SK-N-SH (cell line): Measurements from ENCODE around the gene DBH. TPM values are rescaled to one million over a fixed set of nuclear protein-coding genes. Genes with fewer than 3 reads are reported as not detected.

Experiments
- CTCF ChIA-PET: fragments of 300-600, 350-600 bp; formaldehyde crosslinking; extraction: SDS; loops from one replicate; lab custom pipeline; 2021; lab: Yijun Ruan, JAX
- POLR2A ChIA-PET: fragments of 350-600 bp; sonication (Branson Sonifier 250); formaldehyde crosslinking; extraction: SDS; loops from one replicate; lab custom pipeline; 2020; ENCODE audit warnings: antibody characterized with exemption, inconsistent platforms; lab: Yijun Ruan, JAX
- DNase-seq: peaks from one replicate; pipeline ENCODE4 v3.0.0; 2012
- H2AFZ ChIP-seq: fragments of 200-600 bp; sonication (generic); 2 replicates; pipeline ENCODE4 v1.8.1; 2016; ENCODE audit warnings: antibody characterized with exemption, mild to moderate bottlenecking, low read depth
- H3F3A ChIP-seq: fragments of 200-600 bp; sonication (generic); replicated peaks from 2 replicates; pipeline ENCODE3; 2016; ENCODE audit warnings: antibody characterized with exemption, mild to moderate bottlenecking; ENCODE audit not compliant: insufficient read depth
- H3K27ac ChIP-seq, 2 experiments: fragments of 200-500 bp in 1 of 2; fragments of 200-600 bp in 1 of 2; sonication (Bioruptor generic) in 1 of 2; sonication (generic), shearing (Covaris generic) in 1 of 2; 2 replicates each; pipeline versions ENCODE4 v1.5.1 to v1.6.1; 2014 to 2016; ENCODE audit warnings: low read depth in 2 of 2, inconsistent platforms in 1 of 2, low read length in 1 of 2, mild to moderate bottlenecking in 1 of 2, mixed read lengths in 1 of 2
- H3K27me3 ChIP-seq: fragments of 200-600 bp; sonication (generic), shearing (Covaris generic); 2 replicates; pipeline ENCODE4 v1.6.1; 2016; ENCODE audit warnings: mixed run types; ENCODE audit not compliant: insufficient read depth
- H3K36me3 ChIP-seq, 2 experiments: fragments of 200-500 bp in 1 of 2; fragments of 200-600 bp in 1 of 2; sonication (Bioruptor generic) in 1 of 2; sonication (generic) in 1 of 2; replicated peaks in 1 of 2; 2 replicates each; pipeline versions ENCODE3 to v1.5.1; 2014 to 2016; ENCODE audit warnings: low read length in 1 of 2, mild to moderate bottlenecking in 1 of 2; ENCODE audit not compliant: insufficient read depth in 2 of 2, control insufficient read depth in 1 of 2
- H3K4me1 ChIP-seq, 2 experiments: fragments of 200-500 bp in 1 of 2; fragments of 200-600 bp in 1 of 2; sonication (Bioruptor generic) in 1 of 2; sonication (generic), shearing (Covaris generic) in 1 of 2; 2 replicates each; pipeline versions ENCODE4 v1.5.1 to v1.6.1; 2014 to 2016; ENCODE audit warnings: low read depth in 1 of 2, low read length in 1 of 2, mixed run types in 1 of 2; ENCODE audit not compliant: insufficient read depth in 2 of 2, control insufficient read depth in 1 of 2
- H3K4me2 ChIP-seq: fragments of 200-600 bp; sonication (generic), shearing (Covaris generic); 2 replicates; pipeline ENCODE4 v1.6.1; 2017; ENCODE audit warnings: mixed run types
- H3K4me3 ChIP-seq, 2 experiments: fragments of 200-500 bp in 1 of 2; fragments of 200-600 bp in 1 of 2; sonication (Bioruptor generic) in 1 of 2; sonication (generic), shearing (Covaris generic) in 1 of 2; 2 replicates each; pipeline versions ENCODE4 v1.5.1 to v1.8.1; 2014 to 2016; ENCODE audit warnings: low read depth in 2 of 2, inconsistent platforms in 1 of 2, low read length in 1 of 2, mild to moderate bottlenecking in 1 of 2, mixed read lengths in 1 of 2, moderate library complexity in 1 of 2
- H3K79me2 ChIP-seq: fragments of 200-600 bp; sonication (generic); 2 replicates; pipeline ENCODE4 v1.8.1; 2017; ENCODE audit warnings: mild to moderate bottlenecking; ENCODE audit not compliant: insufficient read depth
- H3K9ac ChIP-seq: fragments of 200-600 bp; sonication (generic); 2 replicates; pipeline ENCODE4 v1.6.1; 2017; ENCODE audit warnings: mixed run types
- H3K9me2 ChIP-seq: fragments of 200-600 bp; sonication (generic); 2 replicates; pipeline ENCODE4 v1.6.1; 2017; ENCODE audit warnings: mixed run types
- H3K9me3 ChIP-seq: fragments of 200-600 bp; sonication (generic); 2 replicates; pipeline ENCODE4 v1.6.1; 2017; ENCODE audit warnings: mixed run types, mild to moderate bottlenecking, moderate library complexity
- H4K20me1 ChIP-seq: fragments of 200-600 bp; sonication (generic); 2 replicates; pipeline ENCODE4 v1.6.1; 2017; ENCODE audit warnings: mild to moderate bottlenecking, mixed run types; ENCODE audit not compliant: insufficient read depth
- CHD2 ChIP-seq: fragments of 150-350 bp; IDR thresholded peaks from 2 replicates; pipeline ENCODE4 v1.6.1; 2018; ENCODE audit warnings: low read length; ENCODE audit not compliant: partially characterized antibody
- ELF1 ChIP-seq: IDR thresholded peaks from 2 replicates; pipeline ENCODE4 v1.4.0; 2012
- EZH2phosphoT487 ChIP-seq: fragments of 200-600 bp; sonication (generic); IDR thresholded peaks from 2 replicates; pipeline ENCODE4 v1.6.1; 2017; ENCODE audit warnings: low read depth, mixed run types, mild to moderate bottlenecking, antibody characterized with exemption, moderate library complexity, borderline replicate concordance
- FOSL2 ChIP-seq: IDR thresholded peaks from 2 replicates; pipeline ENCODE4 v1.4.0; 2012; ENCODE audit warnings: low read depth, mild to moderate bottlenecking, moderate library complexity, borderline replicate concordance
- MEF2A ChIP-seq: IDR thresholded peaks from 2 replicates; pipeline ENCODE4 v1.4.0; 2012; ENCODE audit warnings: low read depth, borderline replicate concordance
- NRF1 ChIP-seq: IDR thresholded peaks from 2 replicates; pipeline ENCODE4 v1.6.1; 2012; ENCODE audit warnings: low read depth, mild to moderate bottlenecking, low read length
- POLR2AphosphoS5 ChIP-seq: IDR thresholded peaks from 2 replicates; pipeline ENCODE4 v1.6.1; 2012; ENCODE audit warnings: low read depth, low read length
- RAD21 ChIP-seq: IDR thresholded peaks from 2 replicates; pipeline ENCODE4 v1.6.1; 2012; ENCODE audit warnings: mild to moderate bottlenecking, low read length
- RXRA ChIP-seq: IDR thresholded peaks from 2 replicates; pipeline ENCODE4 v1.4.0; 2012; ENCODE audit warnings: low read depth, mild to moderate bottlenecking, borderline replicate concordance
- SMC3 ChIP-seq: IDR thresholded peaks from 2 replicates; pipeline ENCODE4 v1.6.1; 2012; ENCODE audit warnings: low read depth, low read length, improper control_type of control experiment
- TAF1 ChIP-seq: IDR thresholded peaks from 2 replicates; pipeline ENCODE4 v1.6.1; 2012; ENCODE audit warnings: low read depth, mild to moderate bottlenecking, low read length, moderate library complexity, borderline replicate concordance
- YY1 ChIP-seq: IDR thresholded peaks from 2 replicates; pipeline ENCODE4 v1.4.0; 2012; ENCODE audit warnings: low read depth, mild to moderate bottlenecking
- WGBS: methylation state at CpG from one replicate; pipeline ENCODE4 v1.1.6; 2017; ENCODE audit warnings: low lambda C conversion rate; 5-methylcytosine and 5-hydroxymethylcytosine counted together
- polyA plus RNA-seq, 3 experiments: library from polyadenylated mRNA; depleted of rRNA; stranded (reverse); fragments of >200 nt; gene quantifications; 2 replicates each; pipeline ENCODE4 v1.2.3, GENCODE V29; 2012
- TF ChIP-seq, protein P1 (sequence below): fragments of 200-600 bp; sonication (generic); IDR thresholded peaks from 2 replicates; pipeline ENCODE4 v1.6.1; 2017; ENCODE audit warnings: antibody characterized with exemption, mild to moderate bottlenecking, moderate library complexity
- TF ChIP-seq, protein P2 (sequence below): IDR thresholded peaks from 2 replicates; pipeline ENCODE4; 2012
- TF ChIP-seq, protein P3 (sequence below): fragments of 150-350 bp; IDR thresholded peaks from 2 replicates; pipeline ENCODE4 v1.6.1; 2016; ENCODE audit warnings: mild to moderate bottlenecking, low read depth, low read length

Gene DBH
- polyA plus RNA-seq, 1 of the 3 experiments (the other 2 are of a cell fraction) = 0.92 TPM

DNA sequence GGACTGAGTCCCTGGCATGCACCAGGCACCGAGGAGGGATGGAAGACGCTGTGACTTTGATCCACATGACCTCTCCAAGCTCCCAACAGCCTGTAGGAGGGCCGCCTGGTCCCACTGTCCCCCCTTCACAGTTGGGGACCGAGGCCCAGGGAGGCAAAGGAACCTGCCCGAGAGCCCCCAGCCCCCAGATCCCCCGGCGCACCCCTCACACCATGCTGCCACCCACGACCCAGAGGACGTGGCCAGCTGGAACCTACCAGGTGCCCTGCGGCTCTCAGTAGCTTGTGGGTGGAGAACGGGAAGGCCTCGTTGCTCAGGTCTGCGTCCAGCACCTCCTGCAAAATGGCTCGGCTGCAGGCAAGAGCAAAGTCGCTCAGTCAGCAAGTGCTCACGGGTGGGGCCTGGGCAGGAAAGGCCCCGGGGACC lies 48.8 kb downstream of the DBH start:
- no peak overlapping the region for H3K4me3 ChIP-seq
- H3K79me2 ChIP-seq = no peaks in the 10 kb centered on the region
- H3K27ac ChIP-seq = peak overlapping the region in 1 of 2 experiments; percentile 97; a peak in 2 of 4 replicates
- H3K9me2 ChIP-seq = no peaks in the 10 kb centered on the region
- no peak for DNase-seq
- POLR2A ChIA-PET = no interaction called here
- H3F3A ChIP-seq = no peaks in the 10 kb centered on the region
- 80% methylated on average over 9 of the region's 17 CpGs for WGBS
- no peaks in the 10 kb centered on the region for H3K9me3 ChIP-seq
- H3K9ac ChIP-seq = no peak overlapping the region
- no peaks in the 10 kb centered on the region for H3K27me3 ChIP-seq
- TF ChIP-seq EZH2phosphoT487 (no peak), CHD2 (no peak), ELF1 (no peak), NRF1 (no peak), SMC3 (no peak), FOSL2 (no peak), YY1 (no peak), MEF2A (no peak), RAD21 (no peak), TAF1 (no peak), RXRA (no peak), POLR2AphosphoS5 (no peak)
- TF ChIP-seq, protein P1, sequence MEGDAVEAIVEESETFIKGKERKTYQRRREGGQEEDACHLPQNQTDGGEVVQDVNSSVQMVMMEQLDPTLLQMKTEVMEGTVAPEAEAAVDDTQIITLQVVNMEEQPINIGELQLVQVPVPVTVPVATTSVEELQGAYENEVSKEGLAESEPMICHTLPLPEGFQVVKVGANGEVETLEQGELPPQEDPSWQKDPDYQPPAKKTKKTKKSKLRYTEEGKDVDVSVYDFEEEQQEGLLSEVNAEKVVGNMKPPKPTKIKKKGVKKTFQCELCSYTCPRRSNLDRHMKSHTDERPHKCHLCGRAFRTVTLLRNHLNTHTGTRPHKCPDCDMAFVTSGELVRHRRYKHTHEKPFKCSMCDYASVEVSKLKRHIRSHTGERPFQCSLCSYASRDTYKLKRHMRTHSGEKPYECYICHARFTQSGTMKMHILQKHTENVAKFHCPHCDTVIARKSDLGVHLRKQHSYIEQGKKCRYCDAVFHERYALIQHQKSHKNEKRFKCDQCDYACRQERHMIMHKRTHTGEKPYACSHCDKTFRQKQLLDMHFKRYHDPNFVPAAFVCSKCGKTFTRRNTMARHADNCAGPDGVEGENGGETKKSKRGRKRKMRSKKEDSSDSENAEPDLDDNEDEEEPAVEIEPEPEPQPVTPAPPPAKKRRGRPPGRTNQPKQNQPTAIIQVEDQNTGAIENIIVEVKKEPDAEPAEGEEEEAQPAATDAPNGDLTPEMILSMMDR = no peak
- TF ChIP-seq, protein P2, sequence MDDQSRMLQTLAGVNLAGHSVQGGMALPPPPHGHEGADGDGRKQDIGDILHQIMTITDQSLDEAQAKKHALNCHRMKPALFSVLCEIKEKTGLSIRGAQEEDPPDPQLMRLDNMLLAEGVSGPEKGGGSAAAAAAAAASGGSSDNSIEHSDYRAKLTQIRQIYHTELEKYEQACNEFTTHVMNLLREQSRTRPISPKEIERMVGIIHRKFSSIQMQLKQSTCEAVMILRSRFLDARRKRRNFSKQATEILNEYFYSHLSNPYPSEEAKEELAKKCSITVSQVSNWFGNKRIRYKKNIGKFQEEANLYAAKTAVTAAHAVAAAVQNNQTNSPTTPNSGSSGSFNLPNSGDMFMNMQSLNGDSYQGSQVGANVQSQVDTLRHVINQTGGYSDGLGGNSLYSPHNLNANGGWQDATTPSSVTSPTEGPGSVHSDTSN = no peak
- TF ChIP-seq, protein P3, sequence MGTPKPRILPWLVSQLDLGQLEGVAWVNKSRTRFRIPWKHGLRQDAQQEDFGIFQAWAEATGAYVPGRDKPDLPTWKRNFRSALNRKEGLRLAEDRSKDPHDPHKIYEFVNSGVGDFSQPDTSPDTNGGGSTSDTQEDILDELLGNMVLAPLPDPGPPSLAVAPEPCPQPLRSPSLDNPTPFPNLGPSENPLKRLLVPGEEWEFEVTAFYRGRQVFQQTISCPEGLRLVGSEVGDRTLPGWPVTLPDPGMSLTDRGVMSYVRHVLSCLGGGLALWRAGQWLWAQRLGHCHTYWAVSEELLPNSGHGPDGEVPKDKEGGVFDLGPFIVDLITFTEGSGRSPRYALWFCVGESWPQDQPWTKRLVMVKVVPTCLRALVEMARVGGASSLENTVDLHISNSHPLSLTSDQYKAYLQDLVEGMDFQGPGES = no peak
- H3K36me3 ChIP-seq = no peaks in the 10 kb centered on the region
- CTCF ChIA-PET = interaction anchor here (1.0 to 2.2 kb wide), 4 partner anchors 12 to 42 kb away, joined by 3 to 6 read pairs (median 3); no protein-coding TSS in a partner anchor
- H3K4me1 ChIP-seq = peaks cover 0 to 65% of the 10 kb centered on the region in 2 experiments; a peak in 2 of 4 replicates
- H3K4me2 ChIP-seq = no peak overlapping the region
- H4K20me1 ChIP-seq = no peaks in the 10 kb centered on the region
- H2AFZ ChIP-seq = no peak overlapping the region
